Liver (tissue), 9 donors: Measurements from ENCODE around the gene AOAH. TPM values are rescaled to one million over a fixed set of nuclear protein-coding genes. Genes with fewer than 3 reads are reported as not detected.

Experiments
- DNase-seq: peaks from one replicate; pipeline ENCODE4 v3.0.0-alpha.2; 2017; ENCODE audit warnings: low spot score
- H3K27ac ChIP-seq, 2 donors: one replicate each; pipeline ENCODE4 v1.7.0; 2013; ENCODE audit warnings: inconsistent platforms in 2 of 2, low read length in 2 of 2, control low read depth in 1 of 2, low read depth in 1 of 2, mild to moderate bottlenecking in 1 of 2
- H3K27me3 ChIP-seq, 4 donors: one replicate each; pipeline versions ENCODE4 v1.6.1 to v1.7.0; 2013; ENCODE audit warnings: low read length in 3 of 4, inconsistent platforms in 1 of 4, mild to moderate bottlenecking in 1 of 4, moderate library complexity in 1 of 4; ENCODE audit not compliant: control insufficient read depth in 4 of 4, insufficient read depth in 4 of 4
- H3K36me3 ChIP-seq, 4 donors: one replicate each; pipeline versions ENCODE4 v1.6.1 to v1.7.0; 2013; ENCODE audit warnings: low read length in 3 of 4, mild to moderate bottlenecking in 3 of 4, low read depth in 1 of 4, moderate library complexity in 1 of 4; ENCODE audit not compliant: control insufficient read depth in 4 of 4, insufficient read depth in 3 of 4
- H3K4me1 ChIP-seq, 4 donors: one replicate each; pipeline versions ENCODE4 v1.6.1 to v1.7.0; 2013; ENCODE audit warnings: low read length in 3 of 4, mild to moderate bottlenecking in 3 of 4, moderate library complexity in 1 of 4; ENCODE audit not compliant: control insufficient read depth in 4 of 4, insufficient read depth in 4 of 4
- H3K4me3 ChIP-seq, 3 donors: one replicate each; pipeline versions ENCODE4 v1.6.1 to v1.7.0; 2013; ENCODE audit warnings: low read length in 3 of 3, control low read depth in 1 of 3, low read depth in 1 of 3, mild to moderate bottlenecking in 1 of 3
- H3K9ac ChIP-seq, 2 donors: one replicate each; pipeline ENCODE4 v1.7.0; 2013; ENCODE audit warnings: low read length in 2 of 2, mild to moderate bottlenecking in 2 of 2, moderate library complexity in 2 of 2, control low read depth in 1 of 2, low read depth in 1 of 2
- H3K9me3 ChIP-seq, 4 donors: one replicate each; pipeline versions ENCODE4 v1.6.1 to v1.7.0; 2013; ENCODE audit warnings: low read length in 3 of 4; ENCODE audit not compliant: control insufficient read depth in 4 of 4
- EGR1 ChIP-seq, 2 donors: IDR thresholded peaks; 2 replicates each; pipeline ENCODE4 v1.6.1; 2016 to 2018; ENCODE audit warnings: antibody characterized with exemption in 2 of 2, low read depth in 2 of 2
- FOXA2 ChIP-seq: IDR thresholded peaks from 2 replicates; pipeline ENCODE4 v1.6.1; 2016; ENCODE audit warnings: antibody characterized with exemption
- GABPA ChIP-seq, 2 donors: IDR thresholded peaks in 1 of 2; conservative IDR thresholded peaks in 1 of 2; 2 replicates each; pipeline ENCODE4 v1.6.1; 2016; ENCODE audit warnings: antibody characterized with exemption in 2 of 2, mild to moderate bottlenecking in 1 of 2, moderate library complexity in 1 of 2
- HNF4A ChIP-seq, 2 donors: conservative IDR thresholded peaks; 2 replicates each; pipeline ENCODE4 v1.6.1; 2016; ENCODE audit warnings: antibody characterized with exemption in 2 of 2, mild to moderate bottlenecking in 2 of 2
- HNF4G ChIP-seq: IDR thresholded peaks from 2 replicates; pipeline ENCODE4 v1.6.1; 2016; ENCODE audit warnings: antibody characterized with exemption
- JUND ChIP-seq, 2 donors: IDR thresholded peaks; 2 replicates each; pipeline ENCODE4 v1.6.1; 2016; ENCODE audit warnings: antibody characterized with exemption in 2 of 2
- NR2F2 ChIP-seq: IDR thresholded peaks from 2 replicates; pipeline ENCODE4 v1.6.1; 2016; ENCODE audit warnings: antibody characterized with exemption
- RAD21 ChIP-seq, 2 donors: IDR thresholded peaks; 2 replicates each; pipeline ENCODE4 v1.6.1; 2016; ENCODE audit warnings: antibody characterized with exemption in 2 of 2, mild to moderate bottlenecking in 2 of 2
- RXRA ChIP-seq, 2 donors: IDR thresholded peaks; 2 replicates each; pipeline ENCODE4 v1.6.1; 2017 to 2018; ENCODE audit warnings: antibody characterized with exemption in 2 of 2, mild to moderate bottlenecking in 1 of 2
- SP1 ChIP-seq: IDR thresholded peaks from 2 replicates; pipeline ENCODE4 v1.6.1; 2018; ENCODE audit warnings: antibody characterized with exemption, mild to moderate bottlenecking
- TAF1 ChIP-seq: conservative IDR thresholded peaks from 2 replicates; pipeline ENCODE4 v1.6.1; 2016; ENCODE audit warnings: antibody characterized with exemption, mild to moderate bottlenecking
- YY1 ChIP-seq: IDR thresholded peaks from 2 replicates; pipeline ENCODE4 v1.6.1; 2016; ENCODE audit warnings: antibody characterized with exemption, mild to moderate bottlenecking
- WGBS: extraction: QIAGEN DNeasy Blood & Tissue Kit; methylation state at CpG from one replicate; pipeline ENCODE4 v1.1.7; 2013; 5-methylcytosine and 5-hydroxymethylcytosine counted together
- polyA plus RNA-seq, 2 donors: library from polyadenylated mRNA; stranded (reverse) in 1 of 2; unstranded in 1 of 2; fragments of 200-250 nt in 1 of 2; fragments of >200 nt in 1 of 2; fragmentation: Nextera tagmentation in 1 of 2; extraction: Ambion mirVana in 1 of 2; gene quantifications; one replicate each; pipeline versions ENCODE4 v1.2.1 to v1.2.3, GENCODE V29; 2013 to 2015
- total RNA-seq, 2 donors: library from RNA; depleted of rRNA; stranded (reverse); fragments of >200 nt; gene quantifications; one replicate each; pipeline ENCODE4 v1.2.3, GENCODE V29; 2014
- TF ChIP-seq, protein P1 (sequence below): fragments of 150-350 bp; IDR thresholded peaks from 2 replicates; pipeline ENCODE4 v1.5.1; 2017; ENCODE audit warnings: improper control_type of control experiment, low read depth, low read length; ENCODE audit not compliant: missing input control
- TF ChIP-seq, protein P2 (sequence below): IDR thresholded peaks from 2 replicates; pipeline ENCODE4 v1.6.1; 2016; ENCODE audit warnings: antibody characterized with exemption
- TF ChIP-seq, protein P3 (sequence below): IDR thresholded peaks from 2 replicates; pipeline ENCODE4 v1.6.1; 2016; ENCODE audit warnings: antibody characterized with exemption
- TF ChIP-seq, protein P4 (sequence below): IDR thresholded peaks from 2 replicates; pipeline ENCODE4 v1.6.1; 2016; ENCODE audit warnings: antibody characterized with exemption, mild to moderate bottlenecking
- donor health status: healthy.
- donor health status: healthy.
- donor health status: healthy.
- donor health status: healthy.
- donor health status: healthy.

The AOAH gene
- total and polyA plus RNA-seq, 4 donors = 2.4 to 26.7 (median 5.8) TPM

DNA sequence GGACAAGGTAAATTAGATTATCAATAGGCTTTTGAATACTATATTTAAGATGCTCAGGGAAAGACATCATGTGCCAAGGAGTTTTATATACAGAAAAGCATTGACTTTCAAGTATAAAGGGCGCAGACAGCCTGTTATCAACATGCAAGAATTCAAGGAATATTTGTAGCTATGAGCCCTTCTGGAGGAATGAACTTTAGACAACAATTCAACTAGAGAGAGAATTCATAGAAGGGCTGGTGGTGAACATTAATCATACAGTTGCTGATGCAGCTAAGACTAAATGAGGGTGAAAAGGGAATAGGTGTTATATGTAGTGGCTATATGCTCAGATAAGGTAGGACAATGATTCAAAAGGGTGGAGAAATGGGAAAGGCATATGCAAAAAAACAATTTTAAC lies 41.2 kb downstream of the AOAH start:
- Histone ChIP-seq H3K4me1 (no peaks in the 10 kb centered on the region), H3K9ac (no peak overlapping the region), H3K27me3 (no peaks in the 10 kb centered on the region), H3K4me3 (no peak overlapping the region), H3K36me3 (no peaks in the 10 kb centered on the region), H3K9me3 (no peaks in the 10 kb centered on the region), H3K27ac (no peak overlapping the region)
- 94% methylated on average over 1 of the region's 1 CpG for WGBS
- TF ChIP-seq, protein P1, sequence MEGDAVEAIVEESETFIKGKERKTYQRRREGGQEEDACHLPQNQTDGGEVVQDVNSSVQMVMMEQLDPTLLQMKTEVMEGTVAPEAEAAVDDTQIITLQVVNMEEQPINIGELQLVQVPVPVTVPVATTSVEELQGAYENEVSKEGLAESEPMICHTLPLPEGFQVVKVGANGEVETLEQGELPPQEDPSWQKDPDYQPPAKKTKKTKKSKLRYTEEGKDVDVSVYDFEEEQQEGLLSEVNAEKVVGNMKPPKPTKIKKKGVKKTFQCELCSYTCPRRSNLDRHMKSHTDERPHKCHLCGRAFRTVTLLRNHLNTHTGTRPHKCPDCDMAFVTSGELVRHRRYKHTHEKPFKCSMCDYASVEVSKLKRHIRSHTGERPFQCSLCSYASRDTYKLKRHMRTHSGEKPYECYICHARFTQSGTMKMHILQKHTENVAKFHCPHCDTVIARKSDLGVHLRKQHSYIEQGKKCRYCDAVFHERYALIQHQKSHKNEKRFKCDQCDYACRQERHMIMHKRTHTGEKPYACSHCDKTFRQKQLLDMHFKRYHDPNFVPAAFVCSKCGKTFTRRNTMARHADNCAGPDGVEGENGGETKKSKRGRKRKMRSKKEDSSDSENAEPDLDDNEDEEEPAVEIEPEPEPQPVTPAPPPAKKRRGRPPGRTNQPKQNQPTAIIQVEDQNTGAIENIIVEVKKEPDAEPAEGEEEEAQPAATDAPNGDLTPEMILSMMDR = no peak
- TF ChIP-seq HNF4A (conservative IDR thresholded peaks at IDR 0.05) (no peak), RAD21 (IDR thresholded peaks at IDR 0.05) (no peak), RXRA (IDR thresholded peaks at IDR 0.05) (no peak), EGR1 (IDR thresholded peaks at IDR 0.05; ENCODE audit: low read depth in 2 of 2) (no peak), HNF4G (no peak), GABPA (IDR thresholded peaks at IDR 0.05 in 1 of 2, conservative IDR thresholded peaks at IDR 0.05 in 1 of 2) (no peak), FOXA2 (no peak)
- no peak for DNase-seq

DNA sequence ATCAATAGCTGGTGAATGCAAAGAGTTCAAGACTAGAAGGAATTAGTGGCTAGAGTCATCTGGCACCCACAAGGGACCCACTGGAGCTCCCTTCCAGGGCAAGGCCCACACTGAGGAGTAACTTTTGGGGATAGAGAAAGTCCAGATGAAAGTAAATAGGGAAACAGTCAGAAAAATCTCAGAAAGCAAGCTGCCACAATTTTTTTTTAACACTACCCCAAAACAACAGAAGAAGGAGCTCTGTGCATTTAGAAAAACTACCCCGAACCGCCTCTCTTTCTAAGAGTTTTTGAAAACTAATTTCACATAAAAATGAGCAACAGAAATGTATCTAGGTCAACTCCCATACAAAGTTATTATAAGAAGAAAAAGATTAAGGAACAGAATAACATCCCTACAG lies 42.2 kb downstream of the AOAH start:
- Histone ChIP-seq H3K27me3 (no peaks in the 10 kb centered on the region), H3K4me3 (no peak overlapping the region), H3K4me1 (no peaks in the 10 kb centered on the region), H3K27ac (no peak overlapping the region), H3K9me3 (no peaks in the 10 kb centered on the region), H3K9ac (no peak overlapping the region), H3K36me3 (no peaks in the 10 kb centered on the region)
- TF ChIP-seq YY1 = no peak
- TF ChIP-seq TAF1 = no peak
- TF ChIP-seq, protein P1 = peak; percentile 22
- no peak for TF ChIP-seq FOXA2
- TF ChIP-seq, protein P2, sequence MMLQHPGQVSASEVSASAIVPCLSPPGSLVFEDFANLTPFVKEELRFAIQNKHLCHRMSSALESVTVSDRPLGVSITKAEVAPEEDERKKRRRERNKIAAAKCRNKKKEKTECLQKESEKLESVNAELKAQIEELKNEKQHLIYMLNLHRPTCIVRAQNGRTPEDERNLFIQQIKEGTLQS = no peak
- no peak for TF ChIP-seq SP1
- TF ChIP-seq RAD21 (IDR thresholded peaks at IDR 0.05) = peak; percentile 61 to 65
- TF ChIP-seq, protein P3, sequence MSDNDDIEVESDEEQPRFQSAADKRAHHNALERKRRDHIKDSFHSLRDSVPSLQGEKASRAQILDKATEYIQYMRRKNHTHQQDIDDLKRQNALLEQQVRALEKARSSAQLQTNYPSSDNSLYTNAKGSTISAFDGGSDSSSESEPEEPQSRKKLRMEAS = no peak
- TF ChIP-seq NR2F2 = no peak
- TF ChIP-seq RXRA (IDR thresholded peaks at IDR 0.05) = no peak
- TF ChIP-seq, protein P4, sequence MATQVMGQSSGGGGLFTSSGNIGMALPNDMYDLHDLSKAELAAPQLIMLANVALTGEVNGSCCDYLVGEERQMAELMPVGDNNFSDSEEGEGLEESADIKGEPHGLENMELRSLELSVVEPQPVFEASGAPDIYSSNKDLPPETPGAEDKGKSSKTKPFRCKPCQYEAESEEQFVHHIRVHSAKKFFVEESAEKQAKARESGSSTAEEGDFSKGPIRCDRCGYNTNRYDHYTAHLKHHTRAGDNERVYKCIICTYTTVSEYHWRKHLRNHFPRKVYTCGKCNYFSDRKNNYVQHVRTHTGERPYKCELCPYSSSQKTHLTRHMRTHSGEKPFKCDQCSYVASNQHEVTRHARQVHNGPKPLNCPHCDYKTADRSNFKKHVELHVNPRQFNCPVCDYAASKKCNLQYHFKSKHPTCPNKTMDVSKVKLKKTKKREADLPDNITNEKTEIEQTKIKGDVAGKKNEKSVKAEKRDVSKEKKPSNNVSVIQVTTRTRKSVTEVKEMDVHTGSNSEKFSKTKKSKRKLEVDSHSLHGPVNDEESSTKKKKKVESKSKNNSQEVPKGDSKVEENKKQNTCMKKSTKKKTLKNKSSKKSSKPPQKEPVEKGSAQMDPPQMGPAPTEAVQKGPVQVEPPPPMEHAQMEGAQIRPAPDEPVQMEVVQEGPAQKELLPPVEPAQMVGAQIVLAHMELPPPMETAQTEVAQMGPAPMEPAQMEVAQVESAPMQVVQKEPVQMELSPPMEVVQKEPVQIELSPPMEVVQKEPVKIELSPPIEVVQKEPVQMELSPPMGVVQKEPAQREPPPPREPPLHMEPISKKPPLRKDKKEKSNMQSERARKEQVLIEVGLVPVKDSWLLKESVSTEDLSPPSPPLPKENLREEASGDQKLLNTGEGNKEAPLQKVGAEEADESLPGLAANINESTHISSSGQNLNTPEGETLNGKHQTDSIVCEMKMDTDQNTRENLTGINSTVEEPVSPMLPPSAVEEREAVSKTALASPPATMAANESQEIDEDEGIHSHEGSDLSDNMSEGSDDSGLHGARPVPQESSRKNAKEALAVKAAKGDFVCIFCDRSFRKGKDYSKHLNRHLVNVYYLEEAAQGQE = no peak
- TF ChIP-seq HNF4G = no peak
- TF ChIP-seq JUND (IDR thresholded peaks at IDR 0.05) = no peak
- 90% methylated on average over 2 of the region's 2 CpGs for WGBS
- DNase-seq = no peak
